ENCODE data around the gene DRD2.

Gene DRD2

DNA sequence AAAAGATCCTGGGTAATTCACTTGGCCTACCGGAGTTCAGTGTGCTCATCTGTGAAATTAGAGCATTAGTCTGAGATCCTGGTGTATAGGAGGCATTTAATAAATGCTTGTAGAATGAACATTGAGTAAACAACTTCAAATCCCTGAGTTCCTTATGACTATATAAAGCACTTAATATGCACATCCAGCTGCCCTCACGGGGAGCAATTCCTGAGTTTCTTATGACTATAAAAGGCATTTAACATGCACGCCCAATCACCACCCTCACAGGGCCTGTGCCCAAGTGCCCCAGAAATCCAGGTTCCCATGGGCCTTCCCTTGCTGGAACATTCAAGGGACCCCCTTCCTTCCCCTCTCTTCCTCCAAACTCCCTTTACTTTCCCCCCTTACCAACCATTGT, 13.6 kb downstream of the DRD2 start:
- H4K20me1 ChIP-seq (ENCODE audit: insufficient read depth, low read length) = 0 out of 2 replicates have a peak, but pooled peaks cover 6% of the 10 kb centered on the region
- H3K4me3 ChIP-seq (ENCODE audit: low read depth in 1 of 2, low read length in 2 of 2) = no peak overlapping the region
- H3K4me1 ChIP-seq (ENCODE audit: insufficient read depth, low read length) = no peaks in the 10 kb centered on the region
- no peaks in the 10 kb centered on the region for H3K79me2 ChIP-seq (ENCODE audit: insufficient read depth, low read length)
- TF ChIP-seq, protein P1, sequence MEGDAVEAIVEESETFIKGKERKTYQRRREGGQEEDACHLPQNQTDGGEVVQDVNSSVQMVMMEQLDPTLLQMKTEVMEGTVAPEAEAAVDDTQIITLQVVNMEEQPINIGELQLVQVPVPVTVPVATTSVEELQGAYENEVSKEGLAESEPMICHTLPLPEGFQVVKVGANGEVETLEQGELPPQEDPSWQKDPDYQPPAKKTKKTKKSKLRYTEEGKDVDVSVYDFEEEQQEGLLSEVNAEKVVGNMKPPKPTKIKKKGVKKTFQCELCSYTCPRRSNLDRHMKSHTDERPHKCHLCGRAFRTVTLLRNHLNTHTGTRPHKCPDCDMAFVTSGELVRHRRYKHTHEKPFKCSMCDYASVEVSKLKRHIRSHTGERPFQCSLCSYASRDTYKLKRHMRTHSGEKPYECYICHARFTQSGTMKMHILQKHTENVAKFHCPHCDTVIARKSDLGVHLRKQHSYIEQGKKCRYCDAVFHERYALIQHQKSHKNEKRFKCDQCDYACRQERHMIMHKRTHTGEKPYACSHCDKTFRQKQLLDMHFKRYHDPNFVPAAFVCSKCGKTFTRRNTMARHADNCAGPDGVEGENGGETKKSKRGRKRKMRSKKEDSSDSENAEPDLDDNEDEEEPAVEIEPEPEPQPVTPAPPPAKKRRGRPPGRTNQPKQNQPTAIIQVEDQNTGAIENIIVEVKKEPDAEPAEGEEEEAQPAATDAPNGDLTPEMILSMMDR (IDR thresholded peaks at IDR 0.05; ENCODE audit: borderline replicate concordance, extremely low read depth, low read length, poor library complexity, severe bottlenecking) = no peak
- no peak for TF ChIP-seq EZH2 (IDR thresholded peaks at IDR 0.05; ENCODE audit: borderline replicate concordance, low read depth, low read length, severe bottlenecking)
- no peak overlapping the region for H3K27ac ChIP-seq (ENCODE audit: low read length)
- H3K36me3 ChIP-seq (ENCODE audit: insufficient read depth, low read length) = no peaks in the 10 kb centered on the region
- H2AFZ ChIP-seq (ENCODE audit: low read depth, low read length) = no peak overlapping the region
- no peak overlapping the region for H3K4me2 ChIP-seq (ENCODE audit: insufficient read depth, low read length)
- H3K9ac ChIP-seq (ENCODE audit: low read depth, low read length) = no peak overlapping the region
- no peaks in the 10 kb centered on the region for H3K9me3 ChIP-seq (ENCODE audit: insufficient read depth, low read length, severe bottlenecking)
- no peak for DNase-seq
- no peak for ATAC-seq (ENCODE audit: insufficient read depth, low read depth)
- H3K27me3 ChIP-seq (ENCODE audit: insufficient read depth, low read length, poor library complexity) = no peaks in the 10 kb centered on the region

DNA sequence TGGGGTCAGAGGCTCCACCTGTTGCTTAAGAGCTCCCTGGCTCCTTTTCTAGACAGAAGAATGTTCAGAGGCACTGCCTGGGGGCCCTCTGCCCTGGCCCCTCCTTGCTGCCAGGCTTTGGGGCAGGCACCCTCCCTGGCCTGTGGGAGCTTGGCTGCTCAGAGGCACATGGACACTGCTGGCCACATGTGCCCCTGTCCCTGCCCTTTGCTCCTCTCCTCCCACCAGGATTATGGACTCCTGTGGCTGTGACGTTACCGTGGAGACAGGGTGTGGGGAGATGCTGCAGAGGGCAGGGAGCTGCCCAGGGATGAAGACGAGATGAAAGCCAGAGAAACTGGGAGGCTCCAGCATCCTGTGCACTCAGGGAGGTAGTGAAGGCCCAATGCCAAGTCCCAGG, 14.7 kb downstream of the DRD2 start:
- Histone ChIP-seq H3K9ac (ENCODE audit: low read depth, low read length) (no peak overlapping the region), H2AFZ (ENCODE audit: low read depth, low read length) (no peak overlapping the region), H3K4me2 (ENCODE audit: insufficient read depth, low read length) (no peak overlapping the region), H3K9me3 (ENCODE audit: insufficient read depth, low read length, severe bottlenecking) (no peaks in the 10 kb centered on the region), H3K27me3 (ENCODE audit: insufficient read depth, low read length, poor library complexity) (no peaks in the 10 kb centered on the region), H3K79me2 (ENCODE audit: insufficient read depth, low read length) (no peaks in the 10 kb centered on the region), H3K4me3 (ENCODE audit: low read depth in 1 of 2, low read length in 2 of 2) (no peak overlapping the region), H3K36me3 (ENCODE audit: insufficient read depth, low read length) (no peaks in the 10 kb centered on the region), H3K4me1 (ENCODE audit: insufficient read depth, low read length) (no peaks in the 10 kb centered on the region), H3K27ac (ENCODE audit: low read length) (no peak overlapping the region), H4K20me1 (ENCODE audit: insufficient read depth, low read length) (0 out of 2 replicates have a peak, but pooled peaks cover 6% of the 10 kb centered on the region)
- no peak for TF ChIP-seq EZH2 (IDR thresholded peaks at IDR 0.05; ENCODE audit: borderline replicate concordance, low read depth, low read length, severe bottlenecking)
- TF ChIP-seq, protein P1 (IDR thresholded peaks at IDR 0.05; ENCODE audit: borderline replicate concordance, extremely low read depth, low read length, poor library complexity, severe bottlenecking) = no peak
- DNase-seq (no peak), ATAC-seq (ENCODE audit: insufficient read depth, low read depth) (no peak)

GRCh38 chr11:113458189-113458588, 17.0 kb downstream of the DRD2 start:
- H3K9ac ChIP-seq (ENCODE audit: low read depth, low read length) = no peak overlapping the region
- H3K36me3 ChIP-seq (ENCODE audit: insufficient read depth, low read length) = no peaks in the 10 kb centered on the region
- H3K27ac ChIP-seq (ENCODE audit: low read length) = no peak overlapping the region
- H3K4me2 ChIP-seq (ENCODE audit: insufficient read depth, low read length) = no peak overlapping the region
- no peak overlapping the region for H2AFZ ChIP-seq (ENCODE audit: low read depth, low read length)
- ATAC-seq (ENCODE audit: insufficient read depth, low read depth) (no peak), DNase-seq (no peak)
- H3K79me2 ChIP-seq (ENCODE audit: insufficient read depth, low read length) = no peaks in the 10 kb centered on the region
- TF ChIP-seq, protein P1 (IDR thresholded peaks at IDR 0.05; ENCODE audit: borderline replicate concordance, extremely low read depth, low read length, poor library complexity, severe bottlenecking) = no peak
- no peak for TF ChIP-seq EZH2 (IDR thresholded peaks at IDR 0.05; ENCODE audit: borderline replicate concordance, low read depth, low read length, severe bottlenecking)
- no peaks in the 10 kb centered on the region for H3K27me3 ChIP-seq (ENCODE audit: insufficient read depth, low read length, poor library complexity)
- H3K4me1 ChIP-seq (ENCODE audit: insufficient read depth, low read length) = no peaks in the 10 kb centered on the region
- H3K4me3 ChIP-seq (ENCODE audit: low read depth in 1 of 2, low read length in 2 of 2) = no peak overlapping the region
- H3K9me3 ChIP-seq (ENCODE audit: insufficient read depth, low read length, severe bottlenecking) = no peaks in the 10 kb centered on the region
- 0 out of 2 replicates have a peak, but pooled peaks cover 6% of the 10 kb centered on the region for H4K20me1 ChIP-seq (ENCODE audit: insufficient read depth, low read length)

DNA sequence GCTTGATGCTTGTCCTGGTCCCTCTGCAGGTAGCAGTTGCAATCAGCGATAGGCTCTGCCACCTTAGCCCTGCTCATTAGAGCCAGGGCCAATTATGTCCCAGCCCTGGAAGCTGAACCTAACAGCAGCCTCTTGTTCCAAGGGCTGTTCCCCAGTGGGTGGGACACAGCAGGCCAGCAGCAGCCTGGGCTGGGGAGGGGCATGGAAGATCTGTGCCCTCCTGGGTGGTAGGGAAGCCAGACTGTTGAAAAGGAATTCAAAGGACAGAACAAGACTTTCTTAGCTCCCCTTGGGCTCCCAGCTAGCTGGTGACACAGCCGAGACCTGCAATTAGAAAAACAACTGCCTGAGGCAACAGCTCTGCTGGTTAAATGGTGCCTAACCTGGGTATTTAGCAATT, 17.4 kb downstream of the DRD2 start:
- no peaks in the 10 kb centered on the region for H3K27me3 ChIP-seq (ENCODE audit: insufficient read depth, low read length, poor library complexity)

More for the DNA sequence above, 17.4 kb downstream of the DRD2 start:
- Histone ChIP-seq H4K20me1 (ENCODE audit: insufficient read depth, low read length) (0 out of 2 replicates have a peak, but pooled peaks cover 6% of the 10 kb centered on the region), H2AFZ (ENCODE audit: low read depth, low read length) (no peak overlapping the region), H3K4me2 (ENCODE audit: insufficient read depth, low read length) (no peak overlapping the region), H3K36me3 (ENCODE audit: insufficient read depth, low read length) (no peaks in the 10 kb centered on the region), H3K4me3 (ENCODE audit: low read depth in 1 of 2, low read length in 2 of 2) (no peak overlapping the region), H3K27ac (ENCODE audit: low read length) (no peak overlapping the region), H3K9me3 (ENCODE audit: insufficient read depth, low read length, severe bottlenecking) (no peaks in the 10 kb centered on the region), H3K9ac (ENCODE audit: low read depth, low read length) (no peak overlapping the region), H3K79me2 (ENCODE audit: insufficient read depth, low read length) (no peaks in the 10 kb centered on the region), H3K4me1 (ENCODE audit: insufficient read depth, low read length) (no peaks in the 10 kb centered on the region)
- no peak for TF ChIP-seq EZH2 (IDR thresholded peaks at IDR 0.05; ENCODE audit: borderline replicate concordance, low read depth, low read length, severe bottlenecking)
- TF ChIP-seq, protein P1 (IDR thresholded peaks at IDR 0.05; ENCODE audit: borderline replicate concordance, extremely low read depth, low read length, poor library complexity, severe bottlenecking) = no peak
- no peak for DNase-seq
- ATAC-seq (ENCODE audit: insufficient read depth, low read depth) = no peak

Measured in DND-41 (cell line).